Mammary epithelial cell (primary cell): ENCODE results near the gene PRM1.

ENCODE experiments used
- EZH2 ChIP-seq: IDR thresholded peaks from 2 replicates; pipeline ENCODE4 v1.6.1; 2012; ENCODE audit warnings: low read length, inconsistent platforms, borderline replicate concordance
- TF ChIP-seq, protein P1 (sequence below), 2 donors: IDR thresholded peaks in 1 of 2; conservative IDR thresholded peaks in 1 of 2; 2 replicates each; pipeline ENCODE4 v1.5.1; 2011 to 2012; ENCODE audit warnings: inconsistent platforms in 2 of 2, low read length in 2 of 2, mild to moderate bottlenecking in 2 of 2, control low read depth in 1 of 2, low read depth in 1 of 2; ENCODE audit not compliant: insufficient read depth in 1 of 2; ENCODE audit errors: extremely low read depth in 1 of 2

DNA sequence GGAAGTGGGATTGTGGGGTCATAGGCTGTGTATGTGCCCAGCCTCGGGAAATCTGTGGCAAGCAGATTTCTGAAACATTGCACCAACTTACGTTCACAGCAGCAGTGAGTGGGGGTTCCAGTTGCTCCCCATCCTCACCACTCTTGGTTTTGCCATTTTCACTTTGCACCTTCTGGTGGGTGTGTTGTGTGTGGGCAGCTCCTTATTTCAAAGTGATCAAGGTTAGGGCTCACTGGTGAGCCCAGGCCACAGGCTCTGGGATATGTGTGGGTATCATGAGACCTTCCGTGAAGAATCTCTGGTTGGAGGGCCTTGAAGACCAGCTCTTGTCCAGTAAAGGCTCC is 29.5 kb upstream of the PRM1 start:
- TF ChIP-seq, protein P1, sequence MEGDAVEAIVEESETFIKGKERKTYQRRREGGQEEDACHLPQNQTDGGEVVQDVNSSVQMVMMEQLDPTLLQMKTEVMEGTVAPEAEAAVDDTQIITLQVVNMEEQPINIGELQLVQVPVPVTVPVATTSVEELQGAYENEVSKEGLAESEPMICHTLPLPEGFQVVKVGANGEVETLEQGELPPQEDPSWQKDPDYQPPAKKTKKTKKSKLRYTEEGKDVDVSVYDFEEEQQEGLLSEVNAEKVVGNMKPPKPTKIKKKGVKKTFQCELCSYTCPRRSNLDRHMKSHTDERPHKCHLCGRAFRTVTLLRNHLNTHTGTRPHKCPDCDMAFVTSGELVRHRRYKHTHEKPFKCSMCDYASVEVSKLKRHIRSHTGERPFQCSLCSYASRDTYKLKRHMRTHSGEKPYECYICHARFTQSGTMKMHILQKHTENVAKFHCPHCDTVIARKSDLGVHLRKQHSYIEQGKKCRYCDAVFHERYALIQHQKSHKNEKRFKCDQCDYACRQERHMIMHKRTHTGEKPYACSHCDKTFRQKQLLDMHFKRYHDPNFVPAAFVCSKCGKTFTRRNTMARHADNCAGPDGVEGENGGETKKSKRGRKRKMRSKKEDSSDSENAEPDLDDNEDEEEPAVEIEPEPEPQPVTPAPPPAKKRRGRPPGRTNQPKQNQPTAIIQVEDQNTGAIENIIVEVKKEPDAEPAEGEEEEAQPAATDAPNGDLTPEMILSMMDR (conservative IDR thresholded peaks at IDR 0.05 in 1 of 2, IDR thresholded peaks at IDR 0.05 in 1 of 2; ENCODE audit: extremely low read depth in 1 of 2, insufficient read depth in 1 of 2, low read depth in 1 of 2, low read length in 2 of 2) = no peak
- TF ChIP-seq EZH2 = no peak
